Activated T-helper 2 cell treated with anti-CD3 and anti-CD28 coated beads, Interferon-gamma antibody, Interleukin-2, Interleukin-4, amounts not matched to agents 10 μg/mL and 5 μg/mL and 100 μg/mL, durations not matched to agents 14 hours and 24 hours and 36 hours (primary cell): ENCODE data around the gene EBF3. TPM values are rescaled to one million over a fixed set of nuclear protein-coding genes. Genes with fewer than 3 reads are reported as not detected.

Experiments used
- DNase-seq: peaks from one replicate; pipeline ENCODE4 v3.0.0; 2021; ENCODE audit warnings: low spot score
- H3K27ac Mint-ChIP-seq: one replicate; pipeline ENCODE4 v1.8.0; 2021; ENCODE audit warnings: mixed read lengths
- H3K27me3 Mint-ChIP-seq: one replicate; pipeline ENCODE4 v1.8.0; 2021; ENCODE audit warnings: low read depth, mixed read lengths
- H3K36me3 Mint-ChIP-seq: one replicate; pipeline ENCODE4 v1.8.0; 2021; ENCODE audit warnings: low read depth, mixed read lengths
- H3K4me1 Mint-ChIP-seq: one replicate; pipeline ENCODE4 v1.8.0; 2021; ENCODE audit warnings: low read depth, mixed read lengths
- H3K4me3 Mint-ChIP-seq: one replicate; pipeline ENCODE4 v1.8.0; 2021; ENCODE audit warnings: low read depth, mild to moderate bottlenecking, moderate library complexity, mixed read lengths
- H3K9me3 Mint-ChIP-seq: one replicate; pipeline ENCODE4 v1.8.0; 2021; ENCODE audit warnings: mixed read lengths
- intact Hi-C: fragments of 100-400 bp; cut with micrococcal nuclease; formaldehyde crosslinking; loops from one replicate; pipeline ENCODE4 v1.15.1; 2023
- total RNA-seq: library from RNA; stranded (reverse); gene quantifications from 2 replicates; pipeline ENCODE4 v1.2.3, GENCODE V29; 2022

The EBF3 gene
- total RNA-seq, 1 donor from 2014 or later = not detected

DNA sequence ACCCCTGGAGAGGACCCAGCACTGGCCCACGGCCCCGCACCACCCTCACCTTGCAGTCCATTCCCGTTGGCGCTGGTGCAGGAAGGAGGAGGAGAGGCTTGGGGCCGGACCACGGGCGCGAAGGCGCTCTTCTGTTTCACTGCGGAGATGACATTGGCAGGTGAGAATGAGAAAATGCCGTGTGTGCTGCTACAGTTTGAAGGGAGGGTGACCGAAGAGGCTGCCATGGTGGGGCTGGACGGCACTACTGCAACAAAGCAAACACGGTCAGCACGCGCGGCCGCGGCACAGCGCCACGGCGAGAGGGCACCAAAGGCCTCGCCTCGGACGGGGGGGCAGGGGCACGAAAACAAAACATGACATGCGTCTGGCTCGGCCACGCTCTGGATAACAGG lies 123.9 kb downstream of the EBF3 start:
- DNase-seq = no peak
- H3K4me3 Mint-ChIP-seq = no peak overlapping the region
- intact Hi-C loops = no loop called here
- no peaks in the 10 kb centered on the region for H3K4me1 Mint-ChIP-seq
- no peaks in the 10 kb centered on the region for H3K36me3 Mint-ChIP-seq
- no peak overlapping the region for H3K27ac Mint-ChIP-seq
- H3K27me3 Mint-ChIP-seq = no peaks in the 10 kb centered on the region
- H3K9me3 Mint-ChIP-seq = no peaks in the 10 kb centered on the region

DNA sequence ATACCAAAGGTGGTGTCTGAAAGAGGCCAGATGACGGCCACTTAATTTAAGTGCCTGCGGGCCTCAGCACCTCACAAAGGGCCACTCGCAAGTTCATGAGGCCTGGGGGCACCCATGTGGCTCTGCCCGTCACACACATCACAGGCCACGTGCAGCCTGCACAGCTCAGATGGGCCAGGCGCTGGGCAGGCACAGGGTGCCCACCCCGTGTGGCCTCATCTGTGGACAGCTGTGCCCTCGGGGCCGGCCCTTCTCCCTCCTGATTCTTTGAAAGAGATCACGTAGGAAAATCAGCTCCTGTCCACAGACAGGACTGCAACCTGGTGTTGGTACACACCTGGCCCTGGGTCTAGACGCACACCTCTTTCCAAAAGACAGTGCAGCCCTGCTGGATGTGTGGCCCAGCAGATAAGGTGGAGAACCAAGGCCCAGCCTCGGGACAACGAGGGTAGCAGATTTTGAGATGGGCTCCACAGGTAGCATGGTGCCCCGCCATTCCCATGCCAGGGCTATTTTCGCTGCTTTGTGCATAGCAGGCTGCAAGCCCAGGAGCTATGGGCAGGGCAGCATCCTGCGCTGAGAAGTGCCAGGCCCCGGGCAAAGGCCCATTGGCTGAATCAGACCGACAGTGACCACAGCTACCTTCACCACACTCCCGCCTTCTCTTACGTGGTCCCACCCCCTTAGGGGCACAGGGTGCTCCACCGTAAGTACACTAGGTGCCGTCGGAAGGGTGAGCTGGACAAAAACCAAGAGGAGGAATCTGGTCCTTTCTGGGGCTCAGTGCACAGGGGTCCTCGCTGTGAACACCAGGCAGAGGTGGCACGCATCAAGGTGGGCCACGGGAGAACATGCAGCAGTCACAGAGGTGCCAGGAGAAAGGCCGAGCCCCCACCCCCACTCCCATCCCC lies 124.5 kb downstream of the EBF3 start:
- intact Hi-C loops = no loop called here
- Mint-ChIP-seq H3K4me1 (no peaks in the 10 kb centered on the region), H3K36me3 (no peaks in the 10 kb centered on the region), H3K27me3 (no peaks in the 10 kb centered on the region), H3K4me3 (no peak overlapping the region), H3K27ac (no peak overlapping the region), H3K9me3 (no peaks in the 10 kb centered on the region)
- DNase-seq = no peak

DNA sequence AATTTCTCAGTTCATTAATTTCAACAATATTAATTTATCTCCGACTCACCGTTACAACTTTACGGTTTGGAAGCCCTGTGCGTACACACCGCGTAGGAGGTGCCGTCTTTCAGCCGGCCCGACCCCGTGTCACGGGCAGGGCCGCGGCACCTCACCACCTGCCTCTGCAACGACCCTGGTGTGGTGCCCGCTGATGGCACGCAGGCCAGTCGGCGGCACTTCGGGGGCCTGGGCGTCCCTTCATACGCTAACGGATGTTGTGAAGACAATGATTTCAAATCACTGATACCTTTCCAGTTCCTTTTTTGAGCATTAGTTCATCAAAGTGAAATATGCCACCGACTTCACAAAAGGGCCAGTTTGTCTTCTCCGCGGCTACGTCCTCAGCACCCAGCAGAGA lies 125.3 kb downstream of the EBF3 start:
- intact Hi-C loops = no loop called here
- no peaks in the 10 kb centered on the region for H3K9me3 Mint-ChIP-seq
- no peak overlapping the region for H3K4me3 Mint-ChIP-seq
- H3K36me3 Mint-ChIP-seq = no peaks in the 10 kb centered on the region
- no peak overlapping the region for H3K27ac Mint-ChIP-seq
- H3K4me1 Mint-ChIP-seq = no peaks in the 10 kb centered on the region
- H3K27me3 Mint-ChIP-seq = no peaks in the 10 kb centered on the region
- no peak for DNase-seq

DNA sequence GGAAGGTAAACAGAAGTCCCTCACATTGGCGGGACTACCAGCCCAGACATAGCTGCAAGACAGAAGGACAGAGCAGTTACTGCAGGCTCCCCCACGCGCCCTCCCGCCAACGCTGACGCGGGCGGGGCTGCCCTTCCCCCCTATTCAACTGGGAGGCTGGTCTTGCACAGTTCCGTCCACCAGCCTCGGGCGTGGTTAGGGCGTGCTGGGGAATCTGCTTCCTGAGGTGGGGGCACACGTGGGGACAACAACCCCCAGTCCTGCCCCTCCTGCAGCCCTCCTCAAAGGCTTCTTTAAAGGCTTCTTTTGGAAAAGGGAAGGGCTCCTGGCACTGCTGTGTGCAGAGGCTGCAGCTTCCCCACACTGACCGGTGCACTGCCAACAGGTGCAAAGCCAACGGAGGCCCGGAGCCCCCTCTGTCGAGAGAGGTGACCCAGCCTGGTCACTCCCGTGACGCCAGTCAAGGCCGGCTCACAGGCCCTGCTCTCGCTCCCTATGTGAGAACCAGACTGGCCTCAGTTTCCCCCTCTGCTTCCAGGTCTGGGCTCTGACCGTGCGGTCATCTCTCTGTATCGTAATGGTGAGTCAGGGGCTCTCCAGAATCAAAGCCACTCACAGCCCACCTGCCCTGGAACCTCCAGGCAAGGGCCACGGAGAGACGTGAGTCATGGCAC lies 126.0 kb downstream of the EBF3 start:
- intact Hi-C loops = no loop called here
- Mint-ChIP-seq H3K9me3 (no peaks in the 10 kb centered on the region), H3K4me1 (no peaks in the 10 kb centered on the region), H3K27ac (no peak overlapping the region), H3K4me3 (no peak overlapping the region), H3K36me3 (no peaks in the 10 kb centered on the region), H3K27me3 (no peaks in the 10 kb centered on the region)
- no peak for DNase-seq

DNA sequence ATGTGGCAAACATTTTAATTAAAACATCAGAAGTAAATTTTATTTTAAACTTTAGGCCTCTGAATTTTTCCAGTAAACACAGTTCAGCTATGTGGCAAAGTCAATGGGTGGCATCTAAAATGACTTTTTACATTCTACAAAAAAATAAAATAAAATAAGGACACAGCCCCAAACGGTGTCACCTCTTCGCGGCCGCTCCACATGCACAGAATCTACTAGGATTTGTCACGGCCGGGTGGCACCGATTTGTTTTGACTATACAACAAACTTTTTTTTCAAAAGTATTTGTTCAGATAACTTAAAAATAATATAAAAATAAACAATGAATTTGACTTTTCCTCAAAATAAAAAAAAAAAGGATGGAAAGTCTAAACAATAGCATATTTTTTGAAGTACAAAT lies 127.8 kb downstream of the EBF3 start:
- intact Hi-C loops = no loop called here
- DNase-seq = no peak
- Mint-ChIP-seq H3K4me3 (no peak overlapping the region), H3K9me3 (no peaks in the 10 kb centered on the region), H3K27me3 (no peaks in the 10 kb centered on the region), H3K36me3 (no peaks in the 10 kb centered on the region), H3K27ac (no peak overlapping the region), H3K4me1 (no peaks in the 10 kb centered on the region)

DNA sequence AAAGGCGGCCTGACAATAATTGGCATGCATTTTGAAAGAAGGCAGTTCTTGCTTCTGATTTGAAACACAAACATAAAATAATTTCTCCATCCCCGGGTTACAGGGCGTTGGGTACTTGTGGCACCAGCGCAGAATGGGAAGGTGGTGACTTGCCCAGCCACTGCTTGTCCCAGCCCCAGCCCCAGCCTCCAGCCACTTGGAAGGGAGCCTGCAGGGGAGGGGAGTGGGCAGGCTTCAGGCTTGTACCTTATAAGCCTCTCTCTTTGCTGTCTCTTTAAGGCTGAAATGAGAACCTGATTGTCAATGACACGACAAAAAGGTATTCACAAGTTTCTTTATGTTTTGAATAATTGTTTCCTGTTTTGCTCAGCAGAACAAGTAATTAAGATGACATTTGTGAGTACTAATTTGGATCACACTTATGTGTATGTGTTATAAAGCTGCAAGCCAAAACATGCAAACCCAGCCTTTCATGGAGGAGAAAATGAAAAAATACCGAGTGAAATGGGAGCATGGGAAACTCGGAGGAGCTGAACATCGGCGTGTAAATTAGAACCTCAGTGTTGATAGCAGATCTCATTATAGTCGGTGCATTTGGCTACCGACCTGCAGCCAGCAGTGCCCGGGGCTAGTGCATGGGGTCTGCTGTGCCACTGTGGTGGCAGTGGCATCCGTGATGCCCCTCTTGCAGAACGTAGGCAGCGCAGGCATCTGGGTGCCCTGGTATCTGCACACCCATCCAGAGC lies 129.9 kb downstream of the EBF3 start:
- intact Hi-C loops = no loop called here
- H3K36me3 Mint-ChIP-seq = no peaks in the 10 kb centered on the region
- no peak for DNase-seq
- H3K4me1 Mint-ChIP-seq = no peaks in the 10 kb centered on the region
- H3K27ac Mint-ChIP-seq = no peak overlapping the region
- no peaks in the 10 kb centered on the region for H3K9me3 Mint-ChIP-seq
- H3K4me3 Mint-ChIP-seq = no peak overlapping the region
- H3K27me3 Mint-ChIP-seq = no peaks in the 10 kb centered on the region

DNA sequence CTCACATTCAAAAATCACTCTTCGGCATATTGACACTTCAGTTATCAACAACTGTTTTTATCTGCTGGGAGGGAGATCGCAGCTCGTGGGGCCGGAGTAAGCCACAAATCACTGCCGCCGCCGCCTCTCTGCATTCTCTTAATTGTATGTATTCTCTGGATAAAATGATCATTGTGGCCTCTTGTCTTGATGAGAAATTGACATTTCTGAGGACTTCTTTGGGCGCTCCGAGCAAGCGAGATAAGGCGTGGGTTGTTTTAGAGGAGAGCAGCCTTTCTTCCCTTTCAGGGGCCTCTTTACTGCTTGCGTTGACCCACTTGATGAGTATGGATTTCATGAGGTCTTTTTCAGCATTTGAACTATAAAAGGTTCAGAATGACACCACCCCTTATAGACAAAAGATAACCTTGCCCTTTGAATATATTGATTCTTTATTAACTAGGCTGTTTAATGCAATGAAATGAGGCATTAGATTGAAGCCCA lies 130.6 kb downstream of the EBF3 start:
- DNase-seq = no peak
- Mint-ChIP-seq H3K4me1 (no peaks in the 10 kb centered on the region), H3K9me3 (no peaks in the 10 kb centered on the region), H3K4me3 (no peak overlapping the region), H3K27ac (no peak overlapping the region), H3K36me3 (no peaks in the 10 kb centered on the region), H3K27me3 (no peaks in the 10 kb centered on the region)
- intact Hi-C loops = no loop called here

DNA sequence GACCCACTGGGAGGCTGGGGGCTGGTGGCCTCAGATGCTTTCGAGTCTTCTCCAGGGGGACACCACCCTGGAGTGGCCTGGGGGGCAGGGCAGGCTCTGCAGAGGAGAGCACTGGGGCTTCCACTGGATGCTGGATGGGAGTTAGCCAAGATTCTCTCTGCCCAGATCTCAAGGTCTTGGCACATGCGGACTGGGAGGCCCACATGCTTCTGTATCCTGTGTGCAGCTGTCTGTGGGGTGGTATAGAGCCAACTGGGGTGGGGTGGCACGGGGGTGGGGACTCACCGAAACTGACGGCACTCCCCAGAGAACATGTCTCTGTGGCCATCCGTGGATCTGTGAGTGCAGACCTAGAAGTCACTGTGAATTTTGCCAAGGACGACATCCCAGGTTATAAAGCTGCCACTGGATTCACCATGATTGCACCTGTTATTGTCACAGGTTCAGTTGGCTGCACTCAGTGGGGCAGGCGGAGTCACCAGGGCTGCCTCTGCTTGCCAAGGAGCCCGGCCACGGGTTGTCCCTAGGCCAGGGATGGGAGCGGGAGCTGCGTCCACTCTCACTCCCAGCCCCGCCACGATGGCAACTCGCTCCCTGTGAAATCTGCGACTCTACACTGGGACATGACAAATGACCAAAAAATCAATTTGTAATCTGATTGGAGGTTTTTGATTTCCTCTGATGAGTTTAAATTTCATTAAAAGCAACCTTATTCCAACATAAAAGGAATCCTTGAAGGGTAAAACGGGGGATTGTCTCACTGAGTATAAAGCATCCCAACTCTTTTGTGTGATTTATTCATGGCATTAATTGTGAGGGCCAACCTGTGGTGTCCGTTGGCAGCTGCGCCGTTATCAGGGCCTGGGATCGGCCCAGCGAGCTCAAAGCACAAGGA lies 131.3 kb downstream of the EBF3 start:
- no peak overlapping the region for H3K27ac Mint-ChIP-seq
- H3K36me3 Mint-ChIP-seq = no peaks in the 10 kb centered on the region
- H3K27me3 Mint-ChIP-seq = no peaks in the 10 kb centered on the region
- no peak for DNase-seq
- intact Hi-C loops = no loop called here
- no peaks in the 10 kb centered on the region for H3K4me1 Mint-ChIP-seq
- no peak overlapping the region for H3K4me3 Mint-ChIP-seq
- H3K9me3 Mint-ChIP-seq = no peaks in the 10 kb centered on the region

DNA sequence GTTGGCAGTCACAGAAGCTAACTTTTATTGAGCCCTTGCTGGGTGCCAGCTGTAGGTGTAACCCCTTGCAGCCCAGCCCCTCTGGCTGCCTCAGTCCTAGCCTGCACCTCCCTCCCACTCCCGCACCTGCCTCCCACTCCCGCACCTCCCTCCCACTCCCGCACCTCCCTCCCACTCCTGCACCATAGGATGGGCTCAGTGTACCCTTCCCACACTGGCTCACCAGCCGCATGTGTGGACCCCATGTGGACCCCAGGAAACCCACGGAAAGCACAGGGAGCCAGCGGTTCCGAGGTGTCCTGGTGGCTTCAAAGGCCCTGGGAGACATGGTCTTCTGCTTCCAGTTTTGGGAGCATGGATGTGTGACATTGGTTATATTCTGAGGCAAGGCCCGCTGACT lies 132.9 kb downstream of the EBF3 start:
- intact Hi-C loops = no loop called here
- Mint-ChIP-seq H3K4me1 (no peaks in the 10 kb centered on the region), H3K4me3 (no peak overlapping the region), H3K27ac (no peak overlapping the region), H3K9me3 (no peaks in the 10 kb centered on the region), H3K27me3 (no peaks in the 10 kb centered on the region), H3K36me3 (no peaks in the 10 kb centered on the region)
- DNase-seq = no peak

DNA sequence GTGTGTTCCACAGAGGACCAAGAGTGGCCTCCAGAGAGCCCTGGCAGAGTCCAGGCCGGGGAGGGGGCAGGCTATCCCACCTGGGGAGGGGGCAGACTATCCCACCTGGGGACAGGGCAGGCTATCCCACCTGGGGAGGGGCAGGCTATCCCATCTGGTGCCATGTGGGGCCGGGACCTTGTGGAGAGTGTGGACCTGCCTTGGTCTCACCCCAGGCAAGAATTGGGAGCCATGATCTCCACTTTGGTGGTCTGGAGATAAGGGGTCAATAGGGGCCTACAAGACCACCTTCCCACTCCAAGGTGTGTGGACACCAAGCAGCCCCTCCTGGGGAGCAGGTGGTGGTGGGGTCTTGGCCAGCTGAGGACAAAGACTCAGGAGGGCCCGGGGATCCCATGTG lies 138.2 kb downstream of the EBF3 start:
- H3K27ac Mint-ChIP-seq = no peak overlapping the region
- no peaks in the 10 kb centered on the region for H3K36me3 Mint-ChIP-seq
- H3K4me1 Mint-ChIP-seq = no peaks in the 10 kb centered on the region
- no peak overlapping the region for H3K4me3 Mint-ChIP-seq
- H3K9me3 Mint-ChIP-seq = no peaks in the 10 kb centered on the region
- H3K27me3 Mint-ChIP-seq = no peaks in the 10 kb centered on the region
- intact Hi-C loops = no loop called here
- DNase-seq = no peak

DNA sequence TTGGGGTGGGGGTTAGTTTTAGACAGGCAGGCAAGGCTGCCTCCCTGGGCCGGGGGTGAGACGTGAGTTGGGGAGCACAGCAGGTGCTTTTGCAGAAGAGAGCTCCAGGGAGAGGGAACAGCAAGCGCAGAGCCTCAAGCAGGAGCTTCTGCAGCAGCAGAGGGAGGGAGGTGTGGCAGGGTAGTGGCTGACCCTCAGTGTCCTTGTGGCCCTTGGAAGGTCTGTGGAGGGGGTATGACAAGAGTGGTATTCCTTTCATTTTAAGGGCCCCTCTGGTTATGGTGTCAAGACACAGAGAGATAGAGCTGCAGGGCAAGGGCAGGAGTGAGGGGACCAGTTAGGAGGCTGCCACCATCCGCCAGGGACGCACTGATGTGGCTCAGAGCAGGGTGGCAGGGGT lies 138.9 kb downstream of the EBF3 start:
- DNase-seq = no peak
- intact Hi-C loops = no loop called here
- Mint-ChIP-seq H3K4me3 (no peak overlapping the region), H3K27me3 (no peaks in the 10 kb centered on the region), H3K36me3 (no peaks in the 10 kb centered on the region), H3K27ac (no peak overlapping the region), H3K4me1 (no peaks in the 10 kb centered on the region), H3K9me3 (no peaks in the 10 kb centered on the region)

DNA sequence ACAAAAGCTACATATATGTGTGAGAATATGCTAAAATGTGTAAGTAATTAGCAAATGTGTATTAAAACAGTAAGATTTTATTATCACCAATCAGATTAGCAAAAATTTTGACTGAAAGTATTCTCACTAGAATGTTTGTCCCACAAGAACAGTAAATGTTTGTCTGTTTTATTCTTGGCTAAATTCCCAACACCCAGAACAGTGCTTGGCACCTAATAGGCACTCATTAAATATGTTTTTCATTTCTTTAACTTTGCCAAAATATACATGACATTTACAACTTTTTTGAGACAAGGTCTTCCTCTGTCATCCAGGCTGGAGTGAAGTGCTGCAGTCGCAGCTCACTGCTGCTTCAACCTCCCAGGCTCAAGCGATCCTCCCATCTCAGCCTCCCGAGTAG lies 143.6 kb downstream of the EBF3 start:
- Mint-ChIP-seq H3K4me3 (no peak overlapping the region), H3K4me1 (no peaks in the 10 kb centered on the region), H3K27me3 (no peaks in the 10 kb centered on the region), H3K9me3 (peaks cover 14% of the 10 kb centered on the region), H3K36me3 (no peaks in the 10 kb centered on the region), H3K27ac (no peak overlapping the region)
- intact Hi-C loops = no loop called here
- DNase-seq = no peak
